HUES48 (cell line): ENCODE results near the gene TRMT61A.

Source experiments
- H3K27ac ChIP-seq: one replicate; pipeline ENCODE4 v1.7.0; 2013; ENCODE audit warnings: low read depth, low read length, inconsistent platforms
- H3K27me3 ChIP-seq: 2 replicates; pipeline ENCODE4 v1.6.1; 2013; ENCODE audit warnings: mild to moderate bottlenecking, low read length; ENCODE audit not compliant: control insufficient read depth, insufficient read depth
- H3K36me3 ChIP-seq: 2 replicates; pipeline ENCODE4 v1.6.1; 2013; ENCODE audit warnings: low read length; ENCODE audit not compliant: control insufficient read depth, insufficient read depth
- H3K4me1 ChIP-seq: 2 replicates; pipeline ENCODE4 v1.6.1; 2013; ENCODE audit warnings: mild to moderate bottlenecking, low read length; ENCODE audit not compliant: control insufficient read depth, insufficient read depth
- H3K4me3 ChIP-seq: 2 replicates; pipeline ENCODE4 v1.5.1; 2013; ENCODE audit warnings: mild to moderate bottlenecking, low read depth, low read length
- H3K9ac ChIP-seq: 2 replicates; pipeline ENCODE4 v1.6.1; 2013; ENCODE audit warnings: mild to moderate bottlenecking, low read depth, low read length, moderate library complexity
- H3K9me3 ChIP-seq: 2 replicates; pipeline ENCODE4 v1.6.1; 2013; ENCODE audit warnings: low read length; ENCODE audit not compliant: control insufficient read depth, insufficient read depth

The TRMT61A gene

DNA sequence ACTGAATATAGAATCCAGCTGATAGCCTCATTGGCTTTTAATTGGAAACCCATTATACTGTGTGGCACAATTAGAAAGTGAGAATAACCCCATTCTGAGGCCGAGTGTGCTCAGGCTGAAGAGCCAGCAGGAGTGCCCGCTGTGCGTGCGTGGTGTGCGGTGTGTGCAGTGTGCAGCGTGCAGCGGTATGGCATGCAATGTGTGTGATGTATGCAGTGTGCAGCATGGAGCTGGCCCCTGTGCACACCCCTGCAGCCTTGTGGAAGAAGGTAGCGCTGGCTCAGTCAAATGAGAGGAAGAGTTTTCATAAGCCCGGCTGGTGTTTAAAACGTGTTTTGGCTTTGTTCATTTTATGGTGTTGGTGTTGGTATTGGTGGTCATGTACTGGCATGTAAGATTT lies 29.3 kb upstream of the TRMT61A start:
- H3K4me3 ChIP-seq, result no peak overlapping the region
- H3K9ac ChIP-seq, result no peak overlapping the region
- peaks cover 78% of the 10 kb centered on the region for H3K36me3 ChIP-seq

GRCh38 chr14:103500148-103500990 lies 28.6 kb upstream of the TRMT61A start:
- Histone ChIP-seq H3K9me3 (no peaks in the 10 kb centered on the region), H3K4me1 (no peaks in the 10 kb centered on the region), H3K36me3 (peaks cover 78% of the 10 kb centered on the region), H3K27me3 (no peaks in the 10 kb centered on the region), H3K9ac (no peak overlapping the region), H3K4me3 (no peak overlapping the region), H3K27ac (peak overlapping the region; percentile 44)

More for the DNA sequence above, 29.3 kb upstream of the TRMT61A start:
- H3K27me3 ChIP-seq, result no peaks in the 10 kb centered on the region
- H3K27ac ChIP-seq, result no peak overlapping the region
- H3K9me3 ChIP-seq, result no peaks in the 10 kb centered on the region
- no peaks in the 10 kb centered on the region for H3K4me1 ChIP-seq

- Histone ChIP-seq H3K4me3 (no peak overlapping the region), H3K9me3 (no peaks in the 10 kb centered on the region), H3K4me1 (no peaks in the 10 kb centered on the region), H3K27me3 (no peaks in the 10 kb centered on the region), H3K9ac (no peak overlapping the region), H3K27ac (no peak overlapping the region), H3K36me3 (peaks cover 76% of the 10 kb centered on the region)
These were observed 27.7 kb upstream of the TRMT61A start for GRCh38 chr14:103501041-103501870.

GRCh38 chr14:103501921-103502669 lies 26.9 kb upstream of the TRMT61A start:
- Histone ChIP-seq H3K27ac (no peak overlapping the region), H3K9ac (no peak overlapping the region), H3K27me3 (no peaks in the 10 kb centered on the region), H3K4me1 (no peaks in the 10 kb centered on the region), H3K9me3 (no peaks in the 10 kb centered on the region), H3K4me3 (no peak overlapping the region), H3K36me3 (peaks cover 75% of the 10 kb centered on the region)

- Histone ChIP-seq H3K27me3 (no peaks in the 10 kb centered on the region), H3K27ac (no peak overlapping the region), H3K4me3 (no peak overlapping the region), H3K9me3 (no peaks in the 10 kb centered on the region), H3K36me3 (peaks cover 75% of the 10 kb centered on the region), H3K4me1 (no peaks in the 10 kb centered on the region), H3K9ac (no peak overlapping the region)
These were observed 26.1 kb upstream of the TRMT61A start for GRCh38 chr14:103502877-103503276.

GRCh38 chr14:103503296-103503695 lies 25.7 kb upstream of the TRMT61A start:
- Histone ChIP-seq H3K4me1 (no peaks in the 10 kb centered on the region), H3K9ac (no peak overlapping the region), H3K36me3 (peaks cover 74% of the 10 kb centered on the region), H3K9me3 (no peaks in the 10 kb centered on the region), H3K27ac (no peak overlapping the region), H3K4me3 (no peak overlapping the region), H3K27me3 (no peaks in the 10 kb centered on the region)

GRCh38 chr14:103504991-103505565 lies 23.9 kb upstream of the TRMT61A start:
- H3K4me3 ChIP-seq, result no peak overlapping the region
- H3K4me1 ChIP-seq, result no peaks in the 10 kb centered on the region
- no peak overlapping the region for H3K9ac ChIP-seq
- no peaks in the 10 kb centered on the region for H3K9me3 ChIP-seq
- H3K36me3 ChIP-seq, result peaks cover 74% of the 10 kb centered on the region
- no peaks in the 10 kb centered on the region for H3K27me3 ChIP-seq
- H3K27ac ChIP-seq, result no peak overlapping the region

DNA sequence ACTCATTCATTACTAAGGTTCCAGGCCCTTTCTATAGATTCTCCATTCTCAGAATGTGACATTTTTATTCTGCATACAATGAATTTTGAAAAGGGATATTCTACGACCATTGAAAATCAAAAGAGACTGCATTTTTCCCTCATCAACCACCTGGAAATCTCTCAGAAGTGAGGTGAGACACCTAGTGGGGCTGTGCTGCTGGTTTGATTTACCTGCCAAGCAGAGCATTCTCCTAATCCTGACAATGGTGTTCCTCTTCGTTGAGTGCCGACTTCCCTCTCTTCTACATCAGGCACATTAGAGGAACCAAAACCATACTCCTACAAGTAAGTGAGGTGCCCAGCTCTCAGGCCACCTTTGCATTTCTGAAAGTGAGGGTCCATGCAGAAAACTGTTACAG lies 21.2 kb upstream of the TRMT61A start:
- Histone ChIP-seq H3K9ac (no peak overlapping the region), H3K4me1 (no peaks in the 10 kb centered on the region), H3K4me3 (no peak overlapping the region), H3K36me3 (peaks cover 59% of the 10 kb centered on the region), H3K27ac (no peak overlapping the region), H3K27me3 (no peaks in the 10 kb centered on the region), H3K9me3 (no peaks in the 10 kb centered on the region)

- H3K4me3 ChIP-seq, result no peak overlapping the region
- no peaks in the 10 kb centered on the region for H3K27me3 ChIP-seq
- no peak overlapping the region for H3K27ac ChIP-seq
- H3K36me3 ChIP-seq, result peaks cover 49% of the 10 kb centered on the region
- H3K4me1 ChIP-seq, result no peaks in the 10 kb centered on the region
- H3K9ac ChIP-seq, result no peak overlapping the region
- H3K9me3 ChIP-seq, result no peaks in the 10 kb centered on the region
These were observed 20.3 kb upstream of the TRMT61A start for GRCh38 chr14:103508521-103509329.
